Measurements from ENCODE around the gene RAC2. TPM values are rescaled to one million over a fixed set of nuclear protein-coding genes. Genes with fewer than 3 reads are reported as not detected.
"Not testable (repeated sequence)": the region's sequence is repeated elsewhere in the genome, so short reads cannot be mapped to it uniquely, and the experiment has no call there.

The RAC2 gene
- total RNA-seq, 4 donors from 2014 or later = 2.6 to 8.6 (median 6.7) TPM

- no peak overlapping the region for H3K4me3 ChIP-seq (ENCODE audit: low read depth, poor library complexity, severe bottlenecking)
- WGBS, 2 donors = 82% methylated on average over 5 of the region's 5 CpGs
- TF ChIP-seq, protein P1, sequence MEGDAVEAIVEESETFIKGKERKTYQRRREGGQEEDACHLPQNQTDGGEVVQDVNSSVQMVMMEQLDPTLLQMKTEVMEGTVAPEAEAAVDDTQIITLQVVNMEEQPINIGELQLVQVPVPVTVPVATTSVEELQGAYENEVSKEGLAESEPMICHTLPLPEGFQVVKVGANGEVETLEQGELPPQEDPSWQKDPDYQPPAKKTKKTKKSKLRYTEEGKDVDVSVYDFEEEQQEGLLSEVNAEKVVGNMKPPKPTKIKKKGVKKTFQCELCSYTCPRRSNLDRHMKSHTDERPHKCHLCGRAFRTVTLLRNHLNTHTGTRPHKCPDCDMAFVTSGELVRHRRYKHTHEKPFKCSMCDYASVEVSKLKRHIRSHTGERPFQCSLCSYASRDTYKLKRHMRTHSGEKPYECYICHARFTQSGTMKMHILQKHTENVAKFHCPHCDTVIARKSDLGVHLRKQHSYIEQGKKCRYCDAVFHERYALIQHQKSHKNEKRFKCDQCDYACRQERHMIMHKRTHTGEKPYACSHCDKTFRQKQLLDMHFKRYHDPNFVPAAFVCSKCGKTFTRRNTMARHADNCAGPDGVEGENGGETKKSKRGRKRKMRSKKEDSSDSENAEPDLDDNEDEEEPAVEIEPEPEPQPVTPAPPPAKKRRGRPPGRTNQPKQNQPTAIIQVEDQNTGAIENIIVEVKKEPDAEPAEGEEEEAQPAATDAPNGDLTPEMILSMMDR (IDR thresholded peaks at IDR 0.05) = no peak
- no peak for TF ChIP-seq POLR2A (IDR thresholded peaks at IDR 0.05)
- no peak for DNase-seq (ENCODE audit: low spot score in 2 of 2)
- intact Hi-C loops (cut with DNase I; ENCODE audit: low total_unique reads) = no loop called here
Measured at GRCh38 chr22:37205046-37205445, 39.0 kb downstream of the RAC2 start.

GRCh38 chr22:37204045-37204655 is 39.9 kb downstream of the RAC2 start:
- no peak overlapping the region for H3K4me3 ChIP-seq (ENCODE audit: low read depth, poor library complexity, severe bottlenecking)
- WGBS, 2 donors = 92 to 93% methylated on average over 5 of the region's 5 CpGs
- TF ChIP-seq, protein P1 (IDR thresholded peaks at IDR 0.05) = no peak
- TF ChIP-seq POLR2A (IDR thresholded peaks at IDR 0.05) = no peak
- intact Hi-C loops (cut with DNase I; ENCODE audit: low total_unique reads) = no loop called here
- no peak for DNase-seq (ENCODE audit: low spot score in 2 of 2)

- H3K4me3 ChIP-seq (ENCODE audit: low read depth, poor library complexity, severe bottlenecking) = no peak overlapping the region
- intact Hi-C loops (cut with DNase I; ENCODE audit: low total_unique reads) = no loop called here
- TF ChIP-seq POLR2A (IDR thresholded peaks at IDR 0.05) = no peak
- TF ChIP-seq, protein P1 (IDR thresholded peaks at IDR 0.05) = no peak
- DNase-seq (ENCODE audit: low spot score in 2 of 2) = no peak
- 80 to 81% methylated on average over 16 of the region's 16 CpGs for WGBS, 2 donors
Measured at GRCh38 chr22:37203354-37204044, 40.6 kb downstream of the RAC2 start.

GRCh38 chr22:37202716-37203115 is 41.4 kb downstream of the RAC2 start:
- DNase-seq (ENCODE audit: low spot score in 2 of 2) = no peak
- intact Hi-C loops (cut with DNase I; ENCODE audit: low total_unique reads) = no loop called here
- TF ChIP-seq, protein P1 (IDR thresholded peaks at IDR 0.05) = no peak
- 83 to 93% methylated on average over 10 of the region's 10 CpGs for WGBS, 2 donors
- no peak overlapping the region for H3K4me3 ChIP-seq (ENCODE audit: low read depth, poor library complexity, severe bottlenecking)

DNA sequence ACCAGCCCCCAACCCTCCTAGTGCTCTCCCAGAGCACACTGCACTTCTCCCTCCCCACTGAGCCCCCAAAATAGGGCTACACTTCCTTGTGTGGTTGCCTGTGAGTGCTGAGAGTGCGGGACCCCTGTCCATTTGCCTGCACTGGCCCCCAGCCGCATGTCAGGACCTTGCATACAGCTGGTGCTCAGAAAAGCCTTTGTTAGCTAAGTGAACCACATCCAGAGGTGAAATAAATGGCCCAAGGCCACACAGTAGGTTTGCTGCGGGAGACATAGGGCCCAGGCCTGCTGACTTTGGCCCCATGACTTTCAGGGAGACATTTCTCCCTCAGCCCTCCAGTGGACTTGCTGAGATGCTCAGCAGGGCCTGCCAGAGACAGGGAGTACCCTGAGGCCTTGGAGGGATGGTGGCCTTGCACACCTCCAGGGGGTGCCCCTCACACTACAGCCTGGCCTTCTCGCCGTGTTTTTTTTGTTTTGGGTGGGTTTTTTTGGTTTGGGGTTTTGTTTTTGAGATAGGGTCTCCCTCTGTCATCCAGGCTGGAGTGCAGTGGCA is 42.0 kb downstream of the RAC2 start:
- intact Hi-C loops (cut with DNase I; ENCODE audit: low total_unique reads) = no loop called here
- TF ChIP-seq, protein P1 (IDR thresholded peaks at IDR 0.05) = no peak
- no peak for TF ChIP-seq POLR2A (IDR thresholded peaks at IDR 0.05)
- no peak overlapping the region for H3K4me3 ChIP-seq (ENCODE audit: low read depth, poor library complexity, severe bottlenecking)
- DNase-seq (ENCODE audit: low spot score in 2 of 2) = no peak
- WGBS, 2 donors = 85 to 90% methylated on average over 5 of the region's 5 CpGs

- intact Hi-C loops (cut with DNase I; ENCODE audit: low total_unique reads); DNase-seq (ENCODE audit: low spot score in 2 of 2); H3K4me3 ChIP-seq (ENCODE audit: low read depth, poor library complexity, severe bottlenecking): not testable (repeated sequence)
- WGBS, 2 donors = 93 to 94% methylated on average over 6 of the region's 6 CpGs
Measured at GRCh38 chr22:37201443-37201820, 42.6 kb downstream of the RAC2 start.
